Measurements from ENCODE around the gene IFT81. TPM values are rescaled to one million over a fixed set of nuclear protein-coding genes. Genes with fewer than 3 reads are reported as not detected.

IFT81 gene
- total RNA-seq, 1 donor from 2014 or later, result 7.3 TPM

GRCh38 chr12:110117956-110118685, 6.0 kb upstream of the IFT81 start:
- TF ChIP-seq, protein P1, sequence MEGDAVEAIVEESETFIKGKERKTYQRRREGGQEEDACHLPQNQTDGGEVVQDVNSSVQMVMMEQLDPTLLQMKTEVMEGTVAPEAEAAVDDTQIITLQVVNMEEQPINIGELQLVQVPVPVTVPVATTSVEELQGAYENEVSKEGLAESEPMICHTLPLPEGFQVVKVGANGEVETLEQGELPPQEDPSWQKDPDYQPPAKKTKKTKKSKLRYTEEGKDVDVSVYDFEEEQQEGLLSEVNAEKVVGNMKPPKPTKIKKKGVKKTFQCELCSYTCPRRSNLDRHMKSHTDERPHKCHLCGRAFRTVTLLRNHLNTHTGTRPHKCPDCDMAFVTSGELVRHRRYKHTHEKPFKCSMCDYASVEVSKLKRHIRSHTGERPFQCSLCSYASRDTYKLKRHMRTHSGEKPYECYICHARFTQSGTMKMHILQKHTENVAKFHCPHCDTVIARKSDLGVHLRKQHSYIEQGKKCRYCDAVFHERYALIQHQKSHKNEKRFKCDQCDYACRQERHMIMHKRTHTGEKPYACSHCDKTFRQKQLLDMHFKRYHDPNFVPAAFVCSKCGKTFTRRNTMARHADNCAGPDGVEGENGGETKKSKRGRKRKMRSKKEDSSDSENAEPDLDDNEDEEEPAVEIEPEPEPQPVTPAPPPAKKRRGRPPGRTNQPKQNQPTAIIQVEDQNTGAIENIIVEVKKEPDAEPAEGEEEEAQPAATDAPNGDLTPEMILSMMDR (IDR thresholded peaks at IDR 0.05), result no peak
- no peak overlapping the region for H3K4me3 ChIP-seq
- intact Hi-C loops (cut with DNase I), result no loop called here
- peaks cover 9% of the 10 kb centered on the region for H3K4me1 ChIP-seq
- DNase-seq, result no peak
- H3K27ac ChIP-seq, result peak overlapping the region; percentile 4
- no peaks in the 10 kb centered on the region for H3K9me3 ChIP-seq
- no peak for ATAC-seq
- no peaks in the 10 kb centered on the region for H3K36me3 ChIP-seq
- no peaks in the 10 kb centered on the region for H3K27me3 ChIP-seq

DNA sequence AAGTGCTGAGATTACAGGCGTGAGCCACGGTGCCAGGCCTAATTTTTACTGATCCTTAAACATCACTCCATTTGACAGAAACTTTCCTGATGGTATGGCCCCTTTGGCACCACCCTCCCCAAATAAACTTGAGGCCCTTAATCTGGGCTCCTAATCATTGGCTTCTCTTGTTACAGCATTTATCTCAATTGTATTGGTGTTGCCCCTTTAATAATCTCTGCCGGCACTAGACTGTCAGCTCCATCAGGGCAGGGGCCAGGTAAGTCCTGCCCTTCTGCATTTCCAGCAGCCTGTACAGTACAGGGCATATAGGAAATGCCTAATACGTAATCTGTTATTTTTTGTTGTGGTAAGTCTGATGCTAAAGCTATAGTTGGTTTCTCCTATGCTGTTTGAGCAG, 1.2 kb upstream of the IFT81 start:
- Histone ChIP-seq H3K27ac (no peak overlapping the region), H3K36me3 (peaks cover 1% of the 10 kb centered on the region), H3K4me3 (no peak overlapping the region), H3K4me1 (peaks cover 11% of the 10 kb centered on the region), H3K9me3 (no peaks in the 10 kb centered on the region), H3K27me3 (no peaks in the 10 kb centered on the region)
- intact Hi-C loops (cut with DNase I), result no loop called here
- DNase-seq (no peak), ATAC-seq (no peak)
- TF ChIP-seq, protein P1 (IDR thresholded peaks at IDR 0.05), result no peak

- intact Hi-C loops (cut with DNase I), result no loop called here
- Histone ChIP-seq H3K36me3 (peaks cover 7% of the 10 kb centered on the region), H3K9me3 (no peaks in the 10 kb centered on the region), H3K27me3 (no peaks in the 10 kb centered on the region), H3K4me3 (no peak overlapping the region), H3K4me1 (peaks cover 6% of the 10 kb centered on the region), H3K27ac (no peak overlapping the region)
- no peak for DNase-seq
- no peak for ATAC-seq
- TF ChIP-seq, protein P1 (IDR thresholded peaks at IDR 0.05), result no peak
Observed at GRCh38 chr12:110123919-110124268, 263 bp upstream of the IFT81 start.

GRCh38 chr12:110126557-110126956, 2.4 kb downstream of the IFT81 start:
- ATAC-seq (no peak), DNase-seq (no peak)
- H3K9me3 ChIP-seq, result no peaks in the 10 kb centered on the region
- peaks cover 20% of the 10 kb centered on the region for H3K36me3 ChIP-seq
- H3K27ac ChIP-seq, result no peak overlapping the region
- no peaks in the 10 kb centered on the region for H3K27me3 ChIP-seq
- TF ChIP-seq, protein P1 (IDR thresholded peaks at IDR 0.05), result no peak
- no peak overlapping the region for H3K4me3 ChIP-seq
- intact Hi-C loops (cut with DNase I), result no loop called here
- H3K4me1 ChIP-seq, result peaks cover 6% of the 10 kb centered on the region

DNA sequence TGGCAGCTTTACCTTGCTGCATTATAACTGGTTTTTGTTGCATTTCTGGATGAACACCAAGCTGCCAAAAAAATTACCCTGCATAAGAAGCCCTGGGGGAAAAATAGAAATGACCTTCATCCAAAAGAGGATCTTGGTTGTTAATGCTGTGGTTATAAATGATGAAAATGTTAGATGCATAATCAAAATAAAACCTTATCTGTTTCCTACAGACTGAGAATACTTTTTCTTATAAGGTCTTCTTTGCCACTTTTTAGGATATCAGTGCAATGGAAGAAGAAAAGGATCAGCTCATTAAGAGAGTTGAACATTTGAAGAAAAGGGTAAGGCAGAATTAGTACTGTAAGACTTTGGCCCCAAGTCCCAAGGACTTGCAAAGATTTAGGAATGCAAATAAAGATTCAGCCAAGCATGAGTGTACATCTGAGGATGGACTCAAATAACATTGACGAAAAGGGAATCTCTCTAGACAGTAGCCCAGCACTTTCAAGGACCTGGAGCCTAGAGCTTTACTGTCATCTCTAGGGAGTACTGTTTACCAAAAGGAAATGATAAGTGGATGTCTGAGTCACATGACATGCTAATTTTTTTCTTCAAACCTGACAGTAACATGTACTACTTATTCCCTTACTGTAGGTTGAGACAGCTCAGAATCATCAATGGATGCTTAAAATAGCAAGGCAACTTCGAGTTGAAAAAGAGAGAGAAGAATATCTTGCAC, 10.7 kb downstream of the IFT81 start:
- Histone ChIP-seq H3K27me3 (no peaks in the 10 kb centered on the region), H3K36me3 (peaks cover 29% of the 10 kb centered on the region), H3K4me3 (no peak overlapping the region), H3K27ac (no peak overlapping the region), H3K9me3 (no peaks in the 10 kb centered on the region), H3K4me1 (no peaks in the 10 kb centered on the region)
- DNase-seq, result no peak
- intact Hi-C loops (cut with DNase I), result no loop called here
- TF ChIP-seq, protein P1 (IDR thresholded peaks at IDR 0.05), result no peak
- no peak for ATAC-seq

All from upper lobe of right lung (tissue), 1 donor.